IMR-90 (cell line): Measurements from ENCODE around the gene EPN2. TPM values are rescaled to one million over a fixed set of nuclear protein-coding genes. Genes with fewer than 3 reads are reported as not detected.

Source experiments
- ATAC-seq: fragments of 200-7000 bp; cut with Tn5 transposase; 2 replicates; pipeline ENCODE4 v1.9.1; 2020; ENCODE audit warnings: low read depth, mild to moderate bottlenecking, moderate library complexity
- BruUV-seq: library from RNA; stranded (reverse); fragments of 400-500 nt; replicated peaks from 2 replicates; lab custom pipeline; 2021; lab: Mats Ljungman, UMichigan
- CTCF ChIA-PET: fragments of 300-600 bp; formaldehyde crosslinking; extraction: SDS; loops from one replicate; lab custom pipeline; 2021; ENCODE audit warnings: antibody characterized with exemption; lab: Yijun Ruan, JAX
- POLR2A ChIA-PET: fragments of 300-600 bp; sonication (Branson Sonifier 250); formaldehyde crosslinking; loops from one replicate; lab custom pipeline; 2022; ENCODE audit warnings: antibody characterized with exemption; ENCODE audit not compliant: unreplicated experiment; lab: Charles Lee
- DNase-seq: peaks from one replicate; pipeline ENCODE4 v3.0.0; 2013
- H2AFZ ChIP-seq: replicated peaks from 2 replicates; pipeline ENCODE3; 2013; ENCODE audit warnings: low read length, mild to moderate bottlenecking; ENCODE audit not compliant: poor library complexity
- H2AK5ac ChIP-seq: 2 replicates; pipeline ENCODE4 v1.6.1; 2013; ENCODE audit warnings: low read depth, low read length, inconsistent platforms
- H2AK9ac ChIP-seq: replicated peaks from 2 replicates; pipeline ENCODE3; 2013; ENCODE audit warnings: mild to moderate bottlenecking, low read depth, low read length, moderate library complexity; ENCODE audit not compliant: poor library complexity
- H2BK120ac ChIP-seq: 2 replicates; pipeline ENCODE4 v1.6.1; 2013; ENCODE audit warnings: low read depth, low read length, inconsistent platforms
- H2BK15ac ChIP-seq: 3 replicates; pipeline ENCODE4 v1.6.1; 2013; ENCODE audit warnings: low read depth, low read length, inconsistent platforms
- H2BK20ac ChIP-seq: 2 replicates; pipeline ENCODE4 v1.6.1; 2013; ENCODE audit warnings: low read depth, mild to moderate bottlenecking, inconsistent platforms, low read length, moderate library complexity
- H2BK5ac ChIP-seq: 2 replicates; pipeline ENCODE4 v1.6.1; 2013; ENCODE audit warnings: mild to moderate bottlenecking, low read depth, low read length, inconsistent platforms; ENCODE audit not compliant: poor library complexity, severe bottlenecking
- H3K14ac ChIP-seq: replicated peaks from 2 replicates; pipeline ENCODE4 v1.6.1; 2013; ENCODE audit warnings: low read depth, low read length, inconsistent platforms
- H3K18ac ChIP-seq: 2 replicates; pipeline ENCODE4 v1.6.1; 2013; ENCODE audit warnings: low read depth, low read length, control low read depth
- H3K23ac ChIP-seq: 2 replicates; pipeline ENCODE4 v1.6.1; 2013; ENCODE audit warnings: low read depth, low read length, inconsistent platforms
- H3K27ac ChIP-seq: 2 replicates; pipeline ENCODE4 v1.5.1; 2013; ENCODE audit warnings: mild to moderate bottlenecking, control low read depth, low read length; ENCODE audit not compliant: insufficient read depth
- H3K27me3 ChIP-seq: 2 replicates; pipeline ENCODE4 v1.6.1; 2013; ENCODE audit warnings: low read length; ENCODE audit not compliant: control insufficient read depth, insufficient read depth
- H3K36me3 ChIP-seq: 2 replicates; pipeline ENCODE4 v1.6.1; 2013; ENCODE audit warnings: low read length, mixed read lengths; ENCODE audit not compliant: control insufficient read depth, insufficient read depth
- H3K4ac ChIP-seq: 2 replicates; pipeline ENCODE4 v1.6.1; 2013; ENCODE audit warnings: low read depth, low read length, inconsistent platforms
- H3K4me1 ChIP-seq: 2 replicates; pipeline ENCODE4 v1.6.1; 2013; ENCODE audit warnings: low read length, mixed read lengths; ENCODE audit not compliant: control insufficient read depth, insufficient read depth
- H3K4me2 ChIP-seq: 2 replicates; pipeline ENCODE4 v1.6.1; 2013; ENCODE audit warnings: low read depth, mild to moderate bottlenecking, control low read depth, low read length, moderate library complexity
- H3K4me3 ChIP-seq: 2 replicates; pipeline ENCODE4 v1.5.1; 2013; ENCODE audit warnings: low read depth, mild to moderate bottlenecking, control low read depth, low read length, moderate library complexity; ENCODE audit not compliant: insufficient read depth
- H3K56ac ChIP-seq: 2 replicates; pipeline ENCODE4 v1.6.1; 2013; ENCODE audit warnings: low read length, inconsistent platforms; ENCODE audit not compliant: insufficient read depth; ENCODE audit errors: extremely low read depth
- H3K79me1 ChIP-seq, 2 experiments: 2 replicates each; pipeline ENCODE4 v1.6.1; 2013; ENCODE audit warnings: low read length in 2 of 2, inconsistent platforms in 1 of 2, low read depth in 1 of 2
- H3K9ac ChIP-seq: 2 replicates; pipeline ENCODE4 v1.6.1; 2013; ENCODE audit warnings: low read depth, low read length, control low read depth
- H3K9me1 ChIP-seq: 2 replicates; pipeline ENCODE4 v1.6.1; 2013; ENCODE audit warnings: low read length, inconsistent platforms; ENCODE audit not compliant: insufficient read depth
- H3K9me3 ChIP-seq: 2 replicates; pipeline ENCODE4 v1.6.1; 2013; ENCODE audit warnings: low read length; ENCODE audit not compliant: control insufficient read depth, insufficient read depth
- H4K20me1 ChIP-seq: 2 replicates; pipeline ENCODE4 v1.6.1; 2013; ENCODE audit warnings: low read length, inconsistent platforms; ENCODE audit not compliant: insufficient read depth
- H4K5ac ChIP-seq: 2 replicates; pipeline ENCODE4 v1.6.1; 2013; ENCODE audit warnings: mild to moderate bottlenecking, low read depth, low read length, control low read depth
- H4K8ac ChIP-seq, 2 experiments: 2 replicates each; pipeline ENCODE4 v1.6.1; 2013; ENCODE audit warnings: low read depth in 2 of 2, low read length in 2 of 2, control low read depth in 1 of 2, inconsistent platforms in 1 of 2
- H4K91ac ChIP-seq: 2 replicates; pipeline ENCODE4 v1.6.1; 2013; ENCODE audit warnings: low read depth, low read length, inconsistent platforms; ENCODE audit not compliant: insufficient read depth
- MAFK ChIP-seq: IDR thresholded peaks from 2 replicates; pipeline ENCODE4 v1.6.1; 2012; ENCODE audit warnings: low read depth, low read length, improper control_type of control experiment
- MAZ ChIP-seq: IDR thresholded peaks from 2 replicates; pipeline ENCODE4 v1.6.1; 2012; ENCODE audit warnings: low read depth, mild to moderate bottlenecking, low read length, improper control_type of control experiment, moderate library complexity, borderline replicate concordance
- WGBS, 2 experiments: methylation state at CpG; one replicate each; pipeline versions ENCODE4 v1.1.5 to v1.1.7; 2013; ENCODE audit warnings: missing lambda C conversion rate in 2 of 2; ENCODE audit not compliant: insufficient read length in 1 of 2; ENCODE audit errors: extremely low coverage in 2 of 2; 5-methylcytosine and 5-hydroxymethylcytosine counted together
- dilution Hi-C: fragments of 300-500 bp; cut with HindIII; formaldehyde crosslinking; loops from one replicate; pipeline ENCODE4 v1.14.3; 2018; ENCODE audit warnings: low sequenced_read_pairs; ENCODE audit not compliant: unreplicated experiment
- in situ Hi-C: fragments of 300-500 bp; cut with MboI; formaldehyde crosslinking; loops from 3 replicates; pipeline ENCODE4 v1.14.3; 2019; ENCODE audit warnings: low sequenced_read_pairs, inconsistent platforms, mixed read lengths
- intact Hi-C: fragments of 100-400 bp; cut with micrococcal nuclease; formaldehyde crosslinking; loops from 2 replicates; pipeline ENCODE4 v1.10.0; 2022
- polyA plus RNA-seq, 3 experiments: library from polyadenylated mRNA; depleted of rRNA; stranded (reverse); fragments of >200 nt; gene quantifications; 2 replicates each; pipeline ENCODE4 v1.2.3, GENCODE V29; 2012; ENCODE audit warnings: low replicate concordance in 1 of 3
- total RNA-seq: library from RNA; depleted of rRNA; stranded (reverse); fragments of >200 nt; gene quantifications from 2 replicates; pipeline ENCODE4 v1.2.3, GENCODE V29; 2012

EPN2 gene
- total and polyA plus RNA-seq, 2 of the 4 experiments (the other 2 are of a cell fraction), result 14.9 to 25.3 TPM

- H3K4me3 ChIP-seq, result no peak overlapping the region
- intact Hi-C loops (no loop called here), dilution Hi-C loops (no loop called here), in situ Hi-C loops (no loop called here)
- peaks cover 34% of the 10 kb centered on the region for H4K20me1 ChIP-seq
- H3K14ac ChIP-seq, result peak overlapping the region; percentile 75
- CTCF ChIA-PET, result no interaction called here
- ATAC-seq, result peak; percentile 67; the same call in 1 of the 2 replicates
- H3K4me1 ChIP-seq, result peaks cover 5% of the 10 kb centered on the region; the same call in 1 of the 2 replicates
- no peak overlapping the region for H2BK20ac ChIP-seq
- H3K9me1 ChIP-seq, result peaks cover 36% of the 10 kb centered on the region
- TF ChIP-seq MAFK, result peak; percentile 49; the same call in 1 of the 2 replicates
- TF ChIP-seq MAZ, result no peak
- H2BK15ac ChIP-seq, result no peak overlapping the region
- no peak overlapping the region for H3K18ac ChIP-seq
- peak overlapping the region in 1 of 2 experiments; percentile 58; a peak in 1 of 4 replicates for H4K8ac ChIP-seq
- no TSS peak for BruUV-seq
- H3K23ac ChIP-seq, result no peak overlapping the region
- peak overlapping the region; percentile 53 for H2AFZ ChIP-seq
- peak overlapping the region; percentile 36 for H3K4ac ChIP-seq
- H2BK120ac ChIP-seq, result peak overlapping the region; percentile 33; the same call in 1 of the 2 replicates
- no peak overlapping the region for H3K56ac ChIP-seq
- peak; percentile 79 for DNase-seq
- H3K27me3 ChIP-seq, result no peaks in the 10 kb centered on the region
- H3K4me2 ChIP-seq, result no peak overlapping the region
- no peak overlapping the region for H4K5ac ChIP-seq
- POLR2A ChIA-PET, result no interaction called here
- WGBS, 2 experiments, result 8% methylated on average over 2 of the region's 7 CpGs; no CpG with 5 or more reads in 1 of the 2 experiments
- peak overlapping the region; percentile 41; the same call in 1 of the 2 replicates for H2AK5ac ChIP-seq
- no peak overlapping the region for H2BK5ac ChIP-seq
- no peak overlapping the region for H3K9ac ChIP-seq
- H2AK9ac ChIP-seq, result peak overlapping the region; percentile 89
- H3K27ac ChIP-seq, result no peak overlapping the region
- peaks cover 32 to 91% of the 10 kb centered on the region in 2 experiments for H3K79me1 ChIP-seq
- H3K9me3 ChIP-seq, result no peaks in the 10 kb centered on the region
- H3K36me3 ChIP-seq, result peaks cover 15% of the 10 kb centered on the region; the same call in 1 of the 2 replicates
- H4K91ac ChIP-seq, result no peak overlapping the region
Observed at GRCh38 chr17:19304209-19304608, 67.0 kb downstream of the EPN2 start.
